GM12864 (cell line): ENCODE results near the gene ETV5.

Experiments
- DNase-seq: peaks from one replicate; pipeline ENCODE4 v3.0.0-alpha.2; 2011; ENCODE audit warnings: low read depth
- H3K4me3 ChIP-seq: 2 replicates; pipeline ENCODE4 v1.5.1; 2011; ENCODE audit warnings: mild to moderate bottlenecking, low read depth, low read length, control low read depth
- TF ChIP-seq, protein P1 (sequence below): IDR thresholded peaks from 2 replicates; pipeline ENCODE4 v1.5.1; 2011; ENCODE audit warnings: low read depth, mild to moderate bottlenecking, moderate library complexity, low read length, control low read depth, inconsistent platforms; ENCODE audit errors: missing control alignments

The ETV5 gene

DNA sequence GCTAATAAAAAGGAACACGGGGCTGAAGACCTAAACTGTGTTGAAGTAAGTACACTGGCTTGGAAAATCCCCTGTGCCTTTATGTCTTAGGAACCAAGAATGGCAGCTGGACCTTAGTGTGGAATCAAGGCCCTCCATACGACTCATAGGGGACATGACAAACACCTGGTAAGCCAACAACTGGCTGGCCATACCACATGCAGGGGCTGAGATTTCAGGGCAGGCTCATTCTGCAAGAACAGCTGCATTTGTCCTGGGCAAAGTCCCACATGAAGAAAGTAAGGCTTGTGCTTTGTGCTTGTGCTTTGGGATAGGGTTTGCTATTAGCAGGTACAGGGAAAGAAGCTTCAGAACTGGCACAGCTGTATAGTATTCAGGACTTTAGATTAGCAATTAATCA, 18.0 kb downstream of the ETV5 start:
- TF ChIP-seq, protein P1, sequence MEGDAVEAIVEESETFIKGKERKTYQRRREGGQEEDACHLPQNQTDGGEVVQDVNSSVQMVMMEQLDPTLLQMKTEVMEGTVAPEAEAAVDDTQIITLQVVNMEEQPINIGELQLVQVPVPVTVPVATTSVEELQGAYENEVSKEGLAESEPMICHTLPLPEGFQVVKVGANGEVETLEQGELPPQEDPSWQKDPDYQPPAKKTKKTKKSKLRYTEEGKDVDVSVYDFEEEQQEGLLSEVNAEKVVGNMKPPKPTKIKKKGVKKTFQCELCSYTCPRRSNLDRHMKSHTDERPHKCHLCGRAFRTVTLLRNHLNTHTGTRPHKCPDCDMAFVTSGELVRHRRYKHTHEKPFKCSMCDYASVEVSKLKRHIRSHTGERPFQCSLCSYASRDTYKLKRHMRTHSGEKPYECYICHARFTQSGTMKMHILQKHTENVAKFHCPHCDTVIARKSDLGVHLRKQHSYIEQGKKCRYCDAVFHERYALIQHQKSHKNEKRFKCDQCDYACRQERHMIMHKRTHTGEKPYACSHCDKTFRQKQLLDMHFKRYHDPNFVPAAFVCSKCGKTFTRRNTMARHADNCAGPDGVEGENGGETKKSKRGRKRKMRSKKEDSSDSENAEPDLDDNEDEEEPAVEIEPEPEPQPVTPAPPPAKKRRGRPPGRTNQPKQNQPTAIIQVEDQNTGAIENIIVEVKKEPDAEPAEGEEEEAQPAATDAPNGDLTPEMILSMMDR: no peak
- no peak for DNase-seq
- H3K4me3 ChIP-seq: no peak overlapping the region

DNA sequence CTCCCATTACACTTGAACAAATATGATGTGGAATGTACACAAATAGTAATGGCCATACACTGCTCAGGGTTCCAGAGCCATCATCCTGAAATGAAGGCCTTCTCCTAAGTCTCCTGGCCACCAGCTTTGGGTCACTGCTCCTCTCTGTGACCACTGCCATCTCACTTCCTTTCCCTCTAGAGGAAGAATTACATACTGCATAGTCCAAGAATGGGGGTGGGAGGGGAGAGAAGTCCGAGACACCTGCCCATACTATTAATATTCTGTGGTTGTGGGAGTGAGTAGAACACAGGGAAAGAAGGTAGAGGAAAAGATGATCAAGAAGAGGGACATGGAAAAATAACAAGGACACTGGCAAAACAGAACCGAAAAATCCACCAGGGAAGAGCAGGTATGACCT, 20.6 kb downstream of the ETV5 start:
- DNase-seq: no peak
- no peak overlapping the region for H3K4me3 ChIP-seq
- TF ChIP-seq, protein P1: no peak

DNA sequence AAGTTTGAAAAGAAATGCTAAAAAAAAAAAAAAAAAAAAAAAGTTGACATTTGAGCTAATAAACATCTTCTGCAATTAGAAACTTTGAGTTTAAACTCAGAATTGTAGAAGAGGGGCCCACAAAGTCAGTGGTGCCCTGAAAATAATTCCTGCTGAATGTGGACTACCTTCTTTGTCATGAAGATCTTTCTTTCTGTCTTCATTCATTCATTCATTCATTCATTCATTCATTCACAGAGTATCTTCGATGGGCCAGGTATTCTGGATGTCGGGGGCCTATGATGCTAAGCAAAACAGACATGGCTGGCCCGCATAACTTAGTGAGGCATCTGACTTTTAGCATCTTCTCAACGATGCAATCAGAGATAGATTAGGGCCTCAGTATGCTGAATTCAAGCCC, 24.6 kb downstream of the ETV5 start:
- TF ChIP-seq, protein P1: no peak
- no peak for DNase-seq
- no peak overlapping the region for H3K4me3 ChIP-seq

DNA sequence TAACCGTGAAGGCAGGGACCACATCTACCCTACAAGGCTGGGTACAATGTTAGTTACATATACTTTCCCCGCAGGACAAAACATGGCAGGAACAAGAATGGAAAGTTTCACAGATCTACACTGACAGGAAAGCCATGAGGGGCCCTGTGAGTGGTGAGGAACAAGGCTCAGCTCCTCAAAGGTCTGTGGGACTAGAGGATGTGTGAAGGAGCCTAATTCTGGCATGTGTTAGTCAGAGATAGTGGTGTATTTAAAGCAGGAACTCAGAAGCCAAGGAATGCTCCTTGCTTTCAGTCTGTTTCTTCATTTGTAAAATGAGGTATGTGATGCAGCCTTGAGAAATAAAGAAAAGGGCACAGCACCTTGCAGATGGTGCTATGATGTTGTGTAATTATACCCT, 25.1 kb downstream of the ETV5 start:
- TF ChIP-seq, protein P1: no peak
- no peak for DNase-seq

DNA sequence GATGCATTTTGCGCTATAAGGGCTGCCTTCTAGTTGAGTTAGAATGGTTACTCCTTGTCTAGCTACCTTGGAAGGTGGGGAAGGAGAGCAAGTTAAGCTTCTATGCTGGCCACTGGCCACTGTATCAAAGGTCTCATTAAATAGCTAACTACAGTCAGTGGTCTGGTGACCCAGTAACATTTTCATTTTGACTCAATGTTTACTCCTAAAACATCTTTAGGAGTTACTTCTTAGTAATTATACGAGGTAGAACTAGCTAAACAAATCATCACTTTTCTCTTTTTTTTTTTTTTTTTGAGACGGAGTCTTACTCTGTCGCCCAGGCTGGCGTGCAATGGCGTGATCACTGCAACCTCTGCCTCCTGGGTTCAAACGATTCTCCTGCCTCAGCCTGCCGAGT, 26.7 kb downstream of the ETV5 start:
- no peak overlapping the region for H3K4me3 ChIP-seq
- DNase-seq: no peak
- TF ChIP-seq, protein P1: no peak

More for the DNA sequence above, 25.1 kb downstream of the ETV5 start:
- no peak overlapping the region for H3K4me3 ChIP-seq

DNA sequence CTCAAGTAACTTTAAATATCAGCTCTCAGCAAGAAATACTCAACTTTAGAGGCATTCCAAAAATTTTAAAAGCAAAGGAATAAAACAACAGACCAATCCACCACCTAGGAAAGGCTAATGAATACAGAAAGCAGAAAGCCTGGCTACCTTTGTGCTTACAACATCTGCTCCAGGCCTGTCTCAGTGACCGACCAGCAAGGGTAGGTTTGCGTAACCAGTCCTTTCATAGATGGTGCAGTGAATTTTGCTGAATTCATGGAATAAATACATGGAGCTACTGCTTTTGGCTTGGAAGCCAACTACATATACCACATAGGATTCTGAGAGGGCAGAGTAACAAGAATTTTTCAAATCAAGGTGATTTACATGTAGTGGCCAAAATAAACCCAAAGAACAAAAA, 27.2 kb downstream of the ETV5 start:
- H3K4me3 ChIP-seq: no peak overlapping the region
- TF ChIP-seq, protein P1: no peak
- no peak for DNase-seq

DNA sequence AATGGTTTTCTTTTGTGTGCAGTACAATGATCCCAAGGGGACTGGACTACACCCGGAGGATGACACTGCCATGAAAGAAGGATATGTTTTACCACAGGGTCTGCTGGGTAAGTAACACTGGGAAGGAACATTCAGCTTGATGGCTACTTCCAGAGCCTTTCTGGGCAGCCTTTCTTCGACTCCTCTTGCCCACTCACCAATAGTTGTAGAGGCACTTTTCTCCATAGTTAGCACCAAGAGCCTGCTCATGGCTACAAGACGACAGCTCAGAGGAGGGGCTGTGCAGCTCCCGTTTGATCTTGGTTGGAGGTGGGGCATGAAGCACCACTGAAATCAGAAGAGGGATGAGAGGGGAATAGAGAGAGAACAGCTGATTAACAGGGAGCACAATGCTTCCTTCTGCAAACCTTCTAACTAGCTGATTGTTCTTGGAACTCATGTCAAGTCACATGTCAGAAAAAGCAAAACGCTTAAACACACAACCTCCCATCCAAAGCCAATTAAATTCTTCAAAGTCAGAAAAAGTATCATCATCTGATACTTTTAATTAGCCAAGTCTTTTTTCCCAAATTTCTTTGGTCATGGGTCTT, 27.9 kb downstream of the ETV5 start:
- TF ChIP-seq, protein P1: no peak
- no peak overlapping the region for H3K4me3 ChIP-seq
- no peak for DNase-seq
